Sigmoid colon (tissue), 7 donors: Measurements from ENCODE around the gene DCAF12. TPM values are rescaled to one million over a fixed set of nuclear protein-coding genes. Genes with fewer than 3 reads are reported as not detected.
A peak's percentile ranks its signal among the peaks of the same experiment; 100 is the strongest.

Experiments
- DNase-seq: peaks from one replicate; pipeline ENCODE4 v3.0.0-alpha.2; 2019
- H3K27ac ChIP-seq, 4 donors: fragments of 200-600 bp; sonication (generic); one replicate each; pipeline ENCODE4 v1.5.1; 2016 to 2019; ENCODE audit warnings: mild to moderate bottlenecking in 1 of 4
- H3K27me3 ChIP-seq, 3 donors: fragments of 200-600 bp; sonication (generic); one replicate each; pipeline ENCODE4 v1.5.1; 2019; ENCODE audit warnings: mild to moderate bottlenecking in 1 of 3
- H3K36me3 ChIP-seq, 4 donors: fragments of 200-600 bp; sonication (generic); one replicate each; pipeline ENCODE4 v1.5.1; 2016 to 2019
- H3K4me1 ChIP-seq, 4 donors: fragments of 200-600 bp; sonication (generic); one replicate each; pipeline ENCODE4 v1.5.1; 2017 to 2019
- H3K4me3 ChIP-seq, 4 donors: fragments of 200-600 bp; sonication (generic); one replicate each; pipeline ENCODE4 v1.5.1; 2017 to 2019; ENCODE audit warnings: mild to moderate bottlenecking in 2 of 4, moderate library complexity in 1 of 4
- H3K9me3 ChIP-seq, 4 donors: fragments of 200-600 bp in 3 of 4; sonication (generic) in 3 of 4; one replicate each; pipeline versions ENCODE4 v1.5.1 to v1.6.1; 2013 to 2019
- EP300 ChIP-seq, 4 donors: sonication (generic); formaldehyde crosslinking; IDR thresholded peaks; one replicate each; pipeline ENCODE4 v1.6.1; 2017; ENCODE audit warnings: antibody characterized with exemption in 4 of 4
- POLR2A ChIP-seq, 2 donors: fragments of 450-650 bp; IDR thresholded peaks; one replicate each; pipeline ENCODE4 v1.6.1; 2016; ENCODE audit warnings: antibody characterized with exemption in 2 of 2, mild to moderate bottlenecking in 2 of 2, moderate library complexity in 2 of 2
- POLR2AphosphoS5 ChIP-seq, 4 donors: sonication (generic); formaldehyde crosslinking; IDR thresholded peaks; one replicate each; pipeline ENCODE4 v1.6.1; 2017; ENCODE audit warnings: antibody characterized with exemption in 4 of 4
- WGBS, 2 donors: extraction: QIAGEN DNeasy Blood & Tissue Kit; methylation state at CpG; one replicate each; pipeline ENCODE4 v1.1.7; 2013; 5-methylcytosine and 5-hydroxymethylcytosine counted together
- intact Hi-C: fragments of 100-400 bp; cut with DNase I; formaldehyde crosslinking; loops from one replicate; pipeline ENCODE4 v1.15.1; 2023
- polyA plus RNA-seq, 3 donors: library from polyadenylated mRNA; stranded (reverse); fragments of 200-250 nt; gene quantifications; one replicate each; pipeline ENCODE4 v1.2.3, GENCODE V29; 2013
- total RNA-seq, 4 donors: library from RNA; depleted of rRNA; stranded (reverse); fragments of >200 nt; gene quantifications; one replicate each; pipeline ENCODE4 v1.1.0, GENCODE V29; 2016
- TF ChIP-seq, protein P1 (sequence below), 4 experiments: fragments of 450-650 bp in 3 of 4; fragments of 200-600 bp in 1 of 4; IDR thresholded peaks; one replicate each; pipeline ENCODE4 v1.5.1; 2016 to 2019; ENCODE audit warnings: antibody characterized with exemption in 4 of 4, mild to moderate bottlenecking in 3 of 4, moderate library complexity in 2 of 4
- donor health status: healthy with polysubstance abuse.
- donor health status: Bipolar disorder and iron deficiency.
- donor health status: healthy.

The DCAF12 gene
- total and polyA plus RNA-seq, 7 donors, result 14.3 to 33.8 (median 21.8) TPM

DNA sequence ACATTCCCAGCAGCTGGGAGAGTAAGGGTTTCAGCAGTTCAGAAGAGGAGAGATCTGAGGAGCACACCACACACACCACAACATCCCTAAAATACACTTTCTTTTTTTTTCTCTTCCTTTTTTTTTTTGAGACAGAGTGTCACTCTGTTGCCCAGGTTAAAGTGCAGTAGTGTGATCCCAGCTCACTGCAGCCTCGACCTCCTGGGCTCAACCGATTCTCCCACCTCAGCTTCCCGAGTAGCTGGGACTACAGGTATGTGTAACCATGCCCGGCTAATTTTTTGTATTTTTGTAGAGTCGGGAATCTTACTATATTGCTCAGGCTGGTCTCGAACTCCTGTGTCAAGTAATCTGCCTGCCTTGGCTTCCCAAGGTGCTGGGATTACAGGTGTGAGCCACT lies 42.6 kb upstream of the DCAF12 start:
- WGBS, 2 donors, result 91 to 95% methylated on average over 6 of the region's 6 CpGs
- no peaks in the 10 kb centered on the region for H3K36me3 ChIP-seq
- H3K4me1 ChIP-seq, result no peaks in the 10 kb centered on the region
- intact Hi-C loops, result no loop called here
- no peak overlapping the region for H3K4me3 ChIP-seq
- TF ChIP-seq, protein P1, sequence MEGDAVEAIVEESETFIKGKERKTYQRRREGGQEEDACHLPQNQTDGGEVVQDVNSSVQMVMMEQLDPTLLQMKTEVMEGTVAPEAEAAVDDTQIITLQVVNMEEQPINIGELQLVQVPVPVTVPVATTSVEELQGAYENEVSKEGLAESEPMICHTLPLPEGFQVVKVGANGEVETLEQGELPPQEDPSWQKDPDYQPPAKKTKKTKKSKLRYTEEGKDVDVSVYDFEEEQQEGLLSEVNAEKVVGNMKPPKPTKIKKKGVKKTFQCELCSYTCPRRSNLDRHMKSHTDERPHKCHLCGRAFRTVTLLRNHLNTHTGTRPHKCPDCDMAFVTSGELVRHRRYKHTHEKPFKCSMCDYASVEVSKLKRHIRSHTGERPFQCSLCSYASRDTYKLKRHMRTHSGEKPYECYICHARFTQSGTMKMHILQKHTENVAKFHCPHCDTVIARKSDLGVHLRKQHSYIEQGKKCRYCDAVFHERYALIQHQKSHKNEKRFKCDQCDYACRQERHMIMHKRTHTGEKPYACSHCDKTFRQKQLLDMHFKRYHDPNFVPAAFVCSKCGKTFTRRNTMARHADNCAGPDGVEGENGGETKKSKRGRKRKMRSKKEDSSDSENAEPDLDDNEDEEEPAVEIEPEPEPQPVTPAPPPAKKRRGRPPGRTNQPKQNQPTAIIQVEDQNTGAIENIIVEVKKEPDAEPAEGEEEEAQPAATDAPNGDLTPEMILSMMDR (IDR thresholded peaks at IDR 0.05), result no peak
- TF ChIP-seq EP300 (IDR thresholded peaks at IDR 0.05) (no peak), POLR2AphosphoS5 (IDR thresholded peaks at IDR 0.05) (no peak), POLR2A (IDR thresholded peaks at IDR 0.05) (no peak)
- no peaks in the 10 kb centered on the region for H3K27me3 ChIP-seq
- H3K27ac ChIP-seq, result no peak overlapping the region
- DNase-seq, result no peak
- no peaks in the 10 kb centered on the region for H3K9me3 ChIP-seq

DNA sequence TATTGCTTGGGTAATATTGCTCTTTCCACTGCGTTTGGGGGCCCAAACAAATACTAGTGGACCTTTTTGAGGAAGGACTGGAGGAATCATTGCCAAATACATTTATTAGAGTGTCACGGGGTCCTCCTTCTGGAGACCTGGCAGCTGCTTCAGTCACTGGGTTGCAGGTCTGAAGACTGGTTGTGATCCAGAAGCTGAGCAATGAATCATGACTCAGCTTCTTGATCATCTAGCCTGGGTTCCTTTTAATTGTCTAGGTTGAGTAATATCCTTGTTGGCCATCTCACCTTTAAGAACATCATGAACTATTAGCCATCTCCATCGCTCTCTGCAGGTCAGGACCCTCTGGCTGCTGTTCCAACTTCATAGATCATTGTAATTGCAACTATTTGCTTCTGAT lies 36.9 kb upstream of the DCAF12 start:
- no peak for DNase-seq
- no peak overlapping the region for H3K27ac ChIP-seq
- 79 to 89% methylated on average over 3 of the region's 3 CpGs for WGBS, 2 donors
- H3K27me3 ChIP-seq, result no peaks in the 10 kb centered on the region
- intact Hi-C loops, result no loop called here
- TF ChIP-seq EP300 (IDR thresholded peaks at IDR 0.05) (no peak), POLR2AphosphoS5 (IDR thresholded peaks at IDR 0.05) (peak in 1 of 4 donors; percentile 37)
- no peaks in the 10 kb centered on the region for H3K36me3 ChIP-seq
- no peaks in the 10 kb centered on the region for H3K9me3 ChIP-seq
- H3K4me1 ChIP-seq, result peaks cover 0 to 4% (median 0%) of the 10 kb centered on the region in 4 donors
- H3K4me3 ChIP-seq, result no peak overlapping the region

DNA sequence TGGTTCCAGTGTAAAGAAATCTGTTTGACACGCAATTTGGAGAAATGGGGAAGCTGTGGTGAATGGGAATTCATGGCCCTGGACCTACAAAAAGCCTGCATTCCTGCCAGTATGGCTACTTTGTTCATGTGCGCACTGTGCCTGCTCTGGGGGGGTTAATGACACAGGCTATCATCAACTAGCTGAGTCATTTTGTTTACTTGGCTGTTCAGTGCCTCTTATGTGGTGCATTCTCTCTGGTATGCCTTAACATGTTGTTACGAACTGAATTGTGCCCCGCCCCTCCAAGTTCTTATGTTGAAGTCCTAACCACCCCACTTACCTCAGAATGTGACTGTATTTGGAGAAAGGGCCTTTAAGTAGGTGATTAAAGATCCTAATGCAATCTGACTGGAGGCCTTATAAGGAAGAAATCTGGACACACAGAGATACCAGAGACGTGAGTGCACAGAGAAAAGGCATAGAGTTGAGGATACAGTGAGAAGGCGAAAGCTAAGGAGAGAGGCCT lies 31.9 kb upstream of the DCAF12 start:
- no peak for TF ChIP-seq POLR2A (IDR thresholded peaks at IDR 0.05)
- no peak for TF ChIP-seq POLR2AphosphoS5 (IDR thresholded peaks at IDR 0.05)
- TF ChIP-seq EP300 (IDR thresholded peaks at IDR 0.05), result no peak
- TF ChIP-seq, protein P1 (IDR thresholded peaks at IDR 0.05), result no peak
- intact Hi-C loops, result no loop called here
- no peaks in the 10 kb centered on the region for H3K4me1 ChIP-seq
- DNase-seq, result no peak
- 53 to 73% methylated on average over 6 of the region's 6 CpGs for WGBS, 2 donors
- no peak overlapping the region for H3K4me3 ChIP-seq
- H3K9me3 ChIP-seq, result no peaks in the 10 kb centered on the region
- no peak overlapping the region for H3K27ac ChIP-seq
- no peaks in the 10 kb centered on the region for H3K27me3 ChIP-seq
- no peaks in the 10 kb centered on the region for H3K36me3 ChIP-seq

DNA sequence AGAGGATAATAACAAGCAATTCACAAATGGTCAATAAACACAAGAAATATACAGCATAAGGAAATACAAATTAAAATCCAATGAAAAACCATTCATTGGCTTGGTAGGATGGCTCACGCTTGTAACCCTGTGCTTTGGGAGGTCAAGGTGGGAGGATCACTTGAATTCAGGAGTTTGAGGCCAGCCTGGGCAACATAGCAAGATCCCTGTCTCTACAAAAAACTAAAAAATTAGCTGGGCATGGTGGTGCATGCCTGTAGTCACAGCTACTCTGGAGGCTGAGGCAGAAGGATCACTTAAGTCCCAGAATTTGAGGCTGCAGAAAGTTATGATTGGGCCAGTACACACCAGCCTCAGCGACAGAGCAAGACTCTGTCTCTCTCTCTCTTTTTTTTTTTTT lies 31.4 kb upstream of the DCAF12 start:
- no peaks in the 10 kb centered on the region for H3K36me3 ChIP-seq

DNA sequence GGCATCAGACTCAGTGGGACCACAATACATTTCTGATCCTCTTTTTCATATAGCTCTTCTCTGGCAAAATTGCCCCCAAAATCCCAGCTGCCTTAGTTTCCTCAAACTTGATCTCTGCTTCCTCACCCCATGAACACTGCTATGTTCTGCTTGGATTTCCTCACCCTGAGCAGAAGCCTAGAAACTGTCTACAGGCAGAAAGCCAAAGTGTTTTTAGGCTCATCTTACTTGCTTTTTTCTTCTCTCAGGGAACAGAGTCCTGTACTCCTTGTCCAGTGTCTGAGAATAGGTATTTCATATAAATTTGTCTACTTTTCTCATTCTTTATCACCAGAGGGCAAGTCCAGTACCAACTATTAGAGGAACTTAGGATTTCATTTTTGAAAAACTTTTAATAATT lies 30.8 kb upstream of the DCAF12 start:
- Histone ChIP-seq H3K4me1 (no peaks in the 10 kb centered on the region), H3K9me3 (no peaks in the 10 kb centered on the region), H3K27me3 (no peaks in the 10 kb centered on the region), H3K4me3 (no peak overlapping the region), H3K36me3 (no peaks in the 10 kb centered on the region), H3K27ac (no peak overlapping the region)
- no peak for DNase-seq
- TF ChIP-seq POLR2A (IDR thresholded peaks at IDR 0.05) (no peak), POLR2AphosphoS5 (IDR thresholded peaks at IDR 0.05) (no peak)
- intact Hi-C loops, result no loop called here

More for the DNA sequence above, 31.4 kb upstream of the DCAF12 start:
- 94% methylated on average over 2 of the region's 2 CpGs for WGBS, 2 donors
- no peak overlapping the region for H3K4me3 ChIP-seq
- TF ChIP-seq POLR2AphosphoS5 (IDR thresholded peaks at IDR 0.05), result no peak
- no peak for TF ChIP-seq EP300 (IDR thresholded peaks at IDR 0.05)
- TF ChIP-seq, protein P1 (IDR thresholded peaks at IDR 0.05), result no peak
- no peak for TF ChIP-seq POLR2A (IDR thresholded peaks at IDR 0.05)
- H3K27me3 ChIP-seq, result no peaks in the 10 kb centered on the region
- intact Hi-C loops, result no loop called here
- H3K27ac ChIP-seq, result no peak overlapping the region
- DNase-seq, result no peak
- no peaks in the 10 kb centered on the region for H3K4me1 ChIP-seq
- no peaks in the 10 kb centered on the region for H3K9me3 ChIP-seq

DNA sequence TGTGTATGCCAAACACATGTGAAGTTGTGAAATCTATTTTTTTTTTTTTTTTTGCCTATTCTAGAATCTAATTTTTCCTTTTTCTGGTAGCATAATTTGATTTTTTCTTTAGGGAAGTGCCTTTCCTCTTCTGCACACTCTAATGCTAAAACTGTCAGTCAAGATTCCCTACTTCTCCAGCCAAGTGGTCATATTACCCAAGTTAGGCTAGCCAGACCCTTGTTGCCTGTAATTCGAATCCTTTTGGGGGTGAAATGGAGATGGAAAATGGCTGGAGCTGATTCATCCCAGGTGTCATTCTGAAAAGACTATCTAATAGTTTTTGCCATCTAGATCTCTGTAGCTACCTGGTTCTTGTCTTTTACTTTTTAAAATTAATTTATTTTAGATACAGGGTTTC lies 27.6 kb upstream of the DCAF12 start:
- no peak for TF ChIP-seq POLR2A (IDR thresholded peaks at IDR 0.05)
- TF ChIP-seq, protein P1 (IDR thresholded peaks at IDR 0.05), result no peak
- TF ChIP-seq POLR2AphosphoS5 (IDR thresholded peaks at IDR 0.05), result no peak
- no peak for TF ChIP-seq EP300 (IDR thresholded peaks at IDR 0.05)
- no peaks in the 10 kb centered on the region for H3K4me1 ChIP-seq
- DNase-seq, result peak; percentile 1
- H3K27me3 ChIP-seq, result no peaks in the 10 kb centered on the region
- intact Hi-C loops, result no loop called here
- H3K36me3 ChIP-seq, result no peaks in the 10 kb centered on the region
- H3K9me3 ChIP-seq, result no peaks in the 10 kb centered on the region
- no peak overlapping the region for H3K27ac ChIP-seq
- WGBS, 2 donors, result 79 to 90% methylated on average over 1 of the region's 1 CpG
- no peak overlapping the region for H3K4me3 ChIP-seq
